DOHH2 (cell line): Measurements from ENCODE around the gene GPC6.

ENCODE experiments used
- CTCF ChIP-seq: fragments of 200-600 bp; sonication (generic); IDR thresholded peaks from one replicate; pipeline ENCODE4 v1.5.1; 2014; ENCODE audit warnings: antibody characterized with exemption, mild to moderate bottlenecking, low read depth, low read length; ENCODE audit not compliant: poor library complexity, severe bottlenecking
- EZH2phosphoT487 ChIP-seq: fragments of 200-600 bp; sonication (generic); IDR thresholded peaks from 2 replicates; pipeline ENCODE4 v1.6.1; 2017; ENCODE audit warnings: borderline replicate concordance, mild to moderate bottlenecking, antibody characterized with exemption, low read length, moderate library complexity, mixed read lengths

DNA sequence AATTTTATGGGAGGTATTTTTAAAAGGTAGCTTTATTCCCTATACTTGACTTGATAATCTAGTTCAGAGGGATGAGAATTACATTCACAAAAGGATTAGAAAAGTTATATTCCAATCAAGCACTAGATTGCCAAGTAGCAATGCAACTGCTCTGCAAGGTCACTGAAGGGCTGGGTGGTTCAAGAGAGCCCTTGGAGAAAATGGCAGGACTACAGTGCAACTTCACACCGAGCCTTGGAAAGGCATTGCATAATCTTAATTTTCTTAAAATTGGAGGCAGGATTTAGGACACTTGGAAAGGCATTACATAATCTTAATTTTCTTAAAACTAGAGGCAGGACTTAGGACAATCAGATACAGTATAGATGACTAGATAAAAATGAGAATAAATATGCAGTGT lies 936.9 kb downstream of the GPC6 start:
- TF ChIP-seq CTCF (no peak), EZH2phosphoT487 (no peak)
